WTC11 (cell line): ENCODE data around the gene IFNG. TPM values are rescaled to one million over a fixed set of nuclear protein-coding genes. Genes with fewer than 3 reads are reported as not detected.

Source experiments
- ATAC-seq: fragments of 200-7000 bp; cut with Tn5 transposase; 2 replicates; pipeline ENCODE4 v1.10.0; 2021; ENCODE audit warnings: mild to moderate bottlenecking, moderate library complexity
- CTCF ChIA-PET: fragments of 300-600 bp; sonication (Branson Sonifier 250); formaldehyde crosslinking; loops from one replicate; lab custom pipeline; 2021; ENCODE audit warnings: antibody characterized with exemption; lab: Charles Lee
- POLR2A ChIA-PET: fragments of 350-600 bp; sonication (Branson Sonifier 250); formaldehyde crosslinking; loops from one replicate; lab custom pipeline; 2021; ENCODE audit warnings: antibody characterized with exemption; lab: Charles Lee
- DNase-seq: peaks from one replicate; pipeline ENCODE4 v3.0.0; 2021; ENCODE audit warnings: low spot score
- H3K27ac Mint-ChIP-seq: 2 replicates; pipeline ENCODE4 v1.8.0; 2021; ENCODE audit warnings: mixed read lengths
- H3K27me3 Mint-ChIP-seq: 2 replicates; pipeline ENCODE4 v1.8.0; 2021; ENCODE audit warnings: low read depth, mild to moderate bottlenecking, moderate library complexity, mixed read lengths
- H3K36me3 Mint-ChIP-seq: 2 replicates; pipeline ENCODE4 v1.8.0; 2021; ENCODE audit warnings: mixed read lengths
- H3K4me1 Mint-ChIP-seq: 2 replicates; pipeline ENCODE4 v1.8.0; 2022; ENCODE audit warnings: mixed read lengths
- H3K4me3 Mint-ChIP-seq: 2 replicates; pipeline ENCODE4 v1.8.0; 2021; ENCODE audit warnings: mild to moderate bottlenecking, moderate library complexity, mixed read lengths
- H3K9me3 Mint-ChIP-seq: 2 replicates; pipeline ENCODE4 v1.8.0; 2021; ENCODE audit warnings: mixed read lengths
- AR ChIP-seq: fragments of 250-450 bp; sonication (Bioruptor Pico); IDR thresholded peaks from 2 replicates; pipeline ENCODE4 v1.9.0; 2021; ENCODE audit warnings: mild to moderate bottlenecking
- CREM ChIP-seq: sonication (generic); formaldehyde crosslinking; IDR thresholded peaks from 2 replicates; pipeline ENCODE4 v1.8.1; 2022; ENCODE audit warnings: mild to moderate bottlenecking, missing genetic modification reagents, moderate library complexity
- E2F1 ChIP-seq: sonication (generic); formaldehyde crosslinking; IDR thresholded peaks from 2 replicates; pipeline ENCODE4 v1.8.0; 2022; ENCODE audit warnings: mild to moderate bottlenecking, missing genetic modification reagents
- EMX1 ChIP-seq: fragments of 250-450 bp; sonication (Bioruptor Pico); IDR thresholded peaks from 2 replicates; pipeline ENCODE4 v1.8.0; 2021; ENCODE audit warnings: mild to moderate bottlenecking
- GABPB1 ChIP-seq: sonication (generic); formaldehyde crosslinking; IDR thresholded peaks from 2 replicates; pipeline ENCODE4 v1.8.1; 2023; ENCODE audit warnings: mild to moderate bottlenecking, missing genetic modification reagents
- GTF2I ChIP-seq: fragments of 250-450 bp; sonication (Bioruptor Pico); conservative IDR thresholded peaks from 2 replicates; pipeline ENCODE4 v1.4.0; 2021; ENCODE audit warnings: mild to moderate bottlenecking
- JUN ChIP-seq: sonication (generic); formaldehyde crosslinking; IDR thresholded peaks from 2 replicates; pipeline ENCODE4 v1.8.0; 2023; ENCODE audit warnings: mild to moderate bottlenecking, missing genetic modification reagents
- MXD4 ChIP-seq: fragments of 250-450 bp; sonication (Bioruptor Pico); IDR thresholded peaks from 2 replicates; pipeline ENCODE4 v1.8.0; 2021; ENCODE audit warnings: mild to moderate bottlenecking, moderate library complexity, borderline replicate concordance
- NFATC4 ChIP-seq: fragments of 250-450 bp; sonication (Bioruptor Pico); IDR thresholded peaks from 2 replicates; pipeline ENCODE4 v1.9.0; 2021; ENCODE audit warnings: mild to moderate bottlenecking
- SMAD4 ChIP-seq: sonication (generic); formaldehyde crosslinking; IDR thresholded peaks from 2 replicates; pipeline ENCODE4 v1.8.0; 2022; ENCODE audit warnings: mild to moderate bottlenecking, missing genetic modification reagents
- TEAD1 ChIP-seq: sonication (generic); formaldehyde crosslinking; IDR thresholded peaks from 2 replicates; pipeline ENCODE4 v1.8.0; 2022; ENCODE audit warnings: mild to moderate bottlenecking, missing genetic modification reagents
- ZBTB21 ChIP-seq: sonication (generic); formaldehyde crosslinking; IDR thresholded peaks from 2 replicates; pipeline ENCODE4 v1.8.1; 2023; ENCODE audit warnings: mild to moderate bottlenecking, missing genetic modification reagents, borderline replicate concordance
- ZNF281 ChIP-seq: sonication (generic); formaldehyde crosslinking; IDR thresholded peaks from 2 replicates; pipeline ENCODE4 v1.8.0; 2023; ENCODE audit warnings: mild to moderate bottlenecking, missing genetic modification reagents
- total RNA-seq: library from RNA; stranded (reverse); gene quantifications from 3 replicates; pipeline ENCODE4 v1.2.3, GENCODE V29; 2021
- TF ChIP-seq, protein P1 (sequence below): sonication (generic); formaldehyde crosslinking; IDR thresholded peaks from 2 replicates; pipeline ENCODE4 v1.8.1; 2022; ENCODE audit warnings: mild to moderate bottlenecking, moderate library complexity, missing genetic modification reagents
- TF ChIP-seq, protein P2 (sequence below): sonication (generic); formaldehyde crosslinking; IDR thresholded peaks from 2 replicates; pipeline ENCODE4 v1.8.1; 2022; ENCODE audit warnings: low read depth, missing genetic modification reagents, borderline replicate concordance
- TF ChIP-seq, protein P3 (sequence below): sonication (generic); formaldehyde crosslinking; IDR thresholded peaks from 2 replicates; pipeline ENCODE4 v1.8.0; 2023; ENCODE audit warnings: missing genetic modification reagents
- TF ChIP-seq, protein P4 (sequence below): sonication (generic); formaldehyde crosslinking; IDR thresholded peaks from 2 replicates; pipeline ENCODE4 v1.8.1; 2023; ENCODE audit warnings: mild to moderate bottlenecking, missing genetic modification reagents, moderate library complexity

Gene IFNG
- total RNA-seq, 1 experiment from 2014 or later = 0.42 TPM

- no peak for TF ChIP-seq ZNF281
- no peak for TF ChIP-seq MXD4 (CRISPR knock-in tag)
- no peak for TF ChIP-seq GABPB1 (CRISPR knock-in tag)
- TF ChIP-seq GTF2I (CRISPR knock-in tag) = no peak
- TF ChIP-seq, protein P1, sequence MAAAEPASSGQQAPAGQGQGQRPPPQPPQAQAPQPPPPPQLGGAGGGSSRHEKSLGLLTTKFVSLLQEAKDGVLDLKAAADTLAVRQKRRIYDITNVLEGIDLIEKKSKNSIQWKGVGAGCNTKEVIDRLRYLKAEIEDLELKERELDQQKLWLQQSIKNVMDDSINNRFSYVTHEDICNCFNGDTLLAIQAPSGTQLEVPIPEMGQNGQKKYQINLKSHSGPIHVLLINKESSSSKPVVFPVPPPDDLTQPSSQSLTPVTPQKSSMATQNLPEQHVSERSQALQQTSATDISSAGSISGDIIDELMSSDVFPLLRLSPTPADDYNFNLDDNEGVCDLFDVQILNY (CRISPR knock-in tag) = no peak
- no peak for TF ChIP-seq SMAD4
- TF ChIP-seq, protein P2, sequence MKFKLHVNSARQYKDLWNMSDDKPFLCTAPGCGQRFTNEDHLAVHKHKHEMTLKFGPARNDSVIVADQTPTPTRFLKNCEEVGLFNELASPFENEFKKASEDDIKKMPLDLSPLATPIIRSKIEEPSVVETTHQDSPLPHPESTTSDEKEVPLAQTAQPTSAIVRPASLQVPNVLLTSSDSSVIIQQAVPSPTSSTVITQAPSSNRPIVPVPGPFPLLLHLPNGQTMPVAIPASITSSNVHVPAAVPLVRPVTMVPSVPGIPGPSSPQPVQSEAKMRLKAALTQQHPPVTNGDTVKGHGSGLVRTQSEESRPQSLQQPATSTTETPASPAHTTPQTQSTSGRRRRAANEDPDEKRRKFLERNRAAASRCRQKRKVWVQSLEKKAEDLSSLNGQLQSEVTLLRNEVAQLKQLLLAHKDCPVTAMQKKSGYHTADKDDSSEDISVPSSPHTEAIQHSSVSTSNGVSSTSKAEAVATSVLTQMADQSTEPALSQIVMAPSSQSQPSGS (CRISPR knock-in tag) = no peak
- no peak for TF ChIP-seq ZBTB21
- TF ChIP-seq, protein P3, sequence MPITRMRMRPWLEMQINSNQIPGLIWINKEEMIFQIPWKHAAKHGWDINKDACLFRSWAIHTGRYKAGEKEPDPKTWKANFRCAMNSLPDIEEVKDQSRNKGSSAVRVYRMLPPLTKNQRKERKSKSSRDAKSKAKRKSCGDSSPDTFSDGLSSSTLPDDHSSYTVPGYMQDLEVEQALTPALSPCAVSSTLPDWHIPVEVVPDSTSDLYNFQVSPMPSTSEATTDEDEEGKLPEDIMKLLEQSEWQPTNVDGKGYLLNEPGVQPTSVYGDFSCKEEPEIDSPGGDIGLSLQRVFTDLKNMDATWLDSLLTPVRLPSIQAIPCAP (CRISPR knock-in tag) = no peak
These were observed 18.0 kb upstream of the IFNG start (continued) for GRCh38 chr12:68177562-68177961.

DNA sequence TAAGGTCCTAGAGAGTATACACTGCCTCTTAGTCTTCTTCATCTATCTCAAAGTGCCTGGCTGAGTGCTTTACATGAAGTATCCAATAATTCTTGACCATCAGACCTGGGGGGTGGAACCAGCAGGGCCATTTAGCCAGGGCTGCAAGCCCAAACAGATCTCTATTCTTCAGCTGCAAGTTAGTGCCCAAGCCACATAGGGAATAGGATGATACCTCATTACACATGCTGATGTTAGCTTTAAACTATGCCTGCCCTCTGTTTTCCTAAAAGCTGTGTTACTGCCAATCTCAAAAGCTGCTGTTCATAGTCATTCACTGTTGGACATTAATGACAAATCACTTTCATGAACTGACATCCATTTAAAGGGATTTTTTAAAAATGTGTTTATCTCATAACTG is 16.7 kb upstream of the IFNG start:
- Mint-ChIP-seq H3K36me3 (no peaks in the 10 kb centered on the region), H3K4me1 (peaks cover 11% of the 10 kb centered on the region), H3K27me3 (no peaks in the 10 kb centered on the region), H3K27ac (no peak overlapping the region), H3K9me3 (peaks cover 18% of the 10 kb centered on the region), H3K4me3 (no peak overlapping the region)
- POLR2A ChIA-PET = no interaction called here
- TF ChIP-seq EMX1 (CRISPR knock-in tag) = no peak
- TF ChIP-seq, protein P4, sequence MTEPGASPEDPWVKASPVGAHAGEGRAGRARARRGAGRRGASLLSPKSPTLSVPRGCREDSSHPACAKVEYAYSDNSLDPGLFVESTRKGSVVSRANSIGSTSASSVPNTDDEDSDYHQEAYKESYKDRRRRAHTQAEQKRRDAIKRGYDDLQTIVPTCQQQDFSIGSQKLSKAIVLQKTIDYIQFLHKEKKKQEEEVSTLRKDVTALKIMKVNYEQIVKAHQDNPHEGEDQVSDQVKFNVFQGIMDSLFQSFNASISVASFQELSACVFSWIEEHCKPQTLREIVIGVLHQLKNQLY (CRISPR knock-in tag) = no peak
- TF ChIP-seq E2F1 (CRISPR knock-in tag) = no peak
- TF ChIP-seq NFATC4 (CRISPR knock-in tag) = no peak
- TF ChIP-seq CREM (CRISPR knock-in tag) = no peak
- TF ChIP-seq AR (CRISPR knock-in tag) = no peak
- TF ChIP-seq JUN = no peak
- no peak for TF ChIP-seq TEAD1 (CRISPR knock-in tag)
- no peak for ATAC-seq
- CTCF ChIA-PET = interaction anchor here (1.6 to 2.3 kb wide), 2 partner anchors 18 to 135 kb away, joined by 4 to 12 read pairs; no protein-coding TSS in a partner anchor
- DNase-seq = no peak
